SU-DHL-6 (cell line): ENCODE results near the gene COPS3.

ENCODE experiments used
- H2AFZ ChIP-seq: fragments of 200-600 bp; sonication (generic); 2 replicates; pipeline ENCODE4 v1.6.1; 2014; ENCODE audit warnings: low read depth, mild to moderate bottlenecking, moderate library complexity, mixed read lengths, antibody characterized with exemption, low read length; ENCODE audit not compliant: severe bottlenecking
- H3F3A ChIP-seq: fragments of 200-600 bp; shearing (Covaris generic); 2 replicates; pipeline ENCODE4 v1.6.0; 2016; ENCODE audit warnings: antibody characterized with exemption, mild to moderate bottlenecking; ENCODE audit not compliant: insufficient read depth
- H3K27ac ChIP-seq: fragments of 200-600 bp; sonication (generic); 2 replicates; pipeline ENCODE4 v1.5.1; 2016; ENCODE audit warnings: low read depth, mild to moderate bottlenecking, low read length, moderate library complexity, mixed read lengths
- H3K27me3 ChIP-seq: fragments of 200-600 bp; sonication (generic), shearing (Covaris generic); 2 replicates; pipeline ENCODE4 v1.6.0; 2014; ENCODE audit warnings: mild to moderate bottlenecking, low read length
- H3K36me3 ChIP-seq: fragments of 200-600 bp; sonication (generic); 2 replicates; pipeline ENCODE4 v1.6.1; 2014; ENCODE audit warnings: mild to moderate bottlenecking, low read length, mixed read lengths
- H3K4me2 ChIP-seq: fragments of 300-600, 200-600 bp; shearing (Covaris generic), sonication (generic); 2 replicates; pipeline ENCODE4 v1.6.0; 2014; ENCODE audit warnings: low read length, low read depth, mild to moderate bottlenecking; ENCODE audit not compliant: poor library complexity, severe bottlenecking
- H3K4me3 ChIP-seq: fragments of 200-600 bp; sonication (generic); 2 replicates; pipeline ENCODE4 v1.5.1; 2014; ENCODE audit warnings: antibody characterized with exemption, low read length, mild to moderate bottlenecking, mixed read lengths; ENCODE audit not compliant: insufficient read depth, poor library complexity, severe bottlenecking
- H3K79me2 ChIP-seq: fragments of 200-600 bp; sonication (generic); 2 replicates; pipeline ENCODE4 v1.6.1; 2014; ENCODE audit warnings: mild to moderate bottlenecking, low read length, moderate library complexity; ENCODE audit not compliant: insufficient read depth
- H3K9ac ChIP-seq: fragments of 200-600 bp; sonication (generic); 2 replicates; pipeline ENCODE4 v1.7.0; 2014; ENCODE audit warnings: mild to moderate bottlenecking, low read length
- H3K9me2 ChIP-seq: fragments of 200-600 bp; sonication (generic); replicated peaks from 2 replicates; pipeline ENCODE4 v1.6.1; 2014; ENCODE audit warnings: low read length; ENCODE audit not compliant: insufficient read depth
- H3K9me3 ChIP-seq: fragments of 200-600 bp; sonication (generic); 2 replicates; pipeline ENCODE4 v1.6.1; 2014; ENCODE audit warnings: low read length, mixed read lengths; ENCODE audit not compliant: insufficient read depth
- H4K20me1 ChIP-seq: fragments of 200-600 bp; sonication (generic); 2 replicates; pipeline ENCODE4 v1.6.1; 2014; ENCODE audit warnings: low read depth, mild to moderate bottlenecking, antibody characterized with exemption, low read length, moderate library complexity, mixed read lengths
- EZH2phosphoT487 ChIP-seq: fragments of 200-600 bp; sonication (generic), shearing (Covaris generic); conservative IDR thresholded peaks from 2 replicates; pipeline ENCODE4 v1.6.1; 2018; ENCODE audit warnings: mild to moderate bottlenecking, antibody characterized with exemption, low read length, moderate library complexity, mixed read lengths
- TF ChIP-seq, protein P1 (sequence below): fragments of 200-600 bp; sonication (generic); IDR thresholded peaks from one replicate; pipeline ENCODE4 v1.5.1; 2017; ENCODE audit warnings: antibody characterized with exemption, mild to moderate bottlenecking, low read length, moderate library complexity; ENCODE audit not compliant: insufficient read depth, poor library complexity, severe bottlenecking

The COPS3 gene

DNA sequence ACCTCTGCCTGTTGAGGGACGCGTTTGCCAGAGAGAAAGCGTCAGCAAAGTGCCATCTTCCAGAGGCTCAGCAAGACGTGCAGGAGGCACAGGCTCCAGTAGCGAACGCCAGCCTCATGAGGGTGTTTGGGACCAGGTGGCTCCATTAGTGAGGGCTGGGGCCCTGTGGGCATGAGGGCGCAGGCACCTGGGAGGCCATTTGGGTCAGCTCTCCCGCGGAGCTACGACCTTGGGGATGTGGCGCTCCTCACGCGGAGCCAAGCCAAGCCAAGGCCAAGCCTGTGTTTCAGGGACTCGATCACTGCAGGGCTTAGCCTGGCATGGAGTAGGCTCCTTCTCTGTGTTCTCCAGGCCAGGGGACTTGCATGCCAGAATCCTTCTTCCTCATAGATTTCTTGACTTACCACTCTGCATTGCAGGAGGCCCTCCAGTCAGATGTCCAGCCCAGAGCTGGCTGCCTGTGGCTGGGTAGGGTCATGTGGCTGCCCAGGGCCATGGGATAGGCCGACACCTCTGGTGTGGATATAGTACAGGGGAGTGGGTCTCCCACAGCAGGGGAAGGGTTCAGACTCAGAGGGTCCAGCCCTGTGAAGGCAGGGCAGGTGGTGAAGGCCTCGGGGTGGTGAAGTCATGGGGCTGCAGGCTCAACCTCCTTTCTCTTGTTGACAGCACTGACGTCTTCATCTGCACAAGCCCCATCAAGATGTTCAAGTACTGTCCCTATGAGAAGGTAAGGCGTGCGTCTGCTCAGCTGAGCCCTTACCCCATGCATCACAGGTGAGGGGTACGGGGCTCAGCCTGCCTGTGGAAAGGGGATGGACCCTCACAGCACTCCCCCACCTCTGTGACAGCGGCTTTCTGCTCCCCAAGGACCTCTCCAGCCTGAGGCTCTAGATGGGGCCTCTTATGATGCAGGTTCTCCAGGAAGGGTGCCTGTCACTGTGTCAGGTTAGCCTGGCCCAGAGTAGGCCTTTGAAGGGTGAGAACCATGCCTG lies 41.8 kb upstream of the COPS3 start:
- H3F3A ChIP-seq = no peaks in the 10 kb centered on the region

DNA sequence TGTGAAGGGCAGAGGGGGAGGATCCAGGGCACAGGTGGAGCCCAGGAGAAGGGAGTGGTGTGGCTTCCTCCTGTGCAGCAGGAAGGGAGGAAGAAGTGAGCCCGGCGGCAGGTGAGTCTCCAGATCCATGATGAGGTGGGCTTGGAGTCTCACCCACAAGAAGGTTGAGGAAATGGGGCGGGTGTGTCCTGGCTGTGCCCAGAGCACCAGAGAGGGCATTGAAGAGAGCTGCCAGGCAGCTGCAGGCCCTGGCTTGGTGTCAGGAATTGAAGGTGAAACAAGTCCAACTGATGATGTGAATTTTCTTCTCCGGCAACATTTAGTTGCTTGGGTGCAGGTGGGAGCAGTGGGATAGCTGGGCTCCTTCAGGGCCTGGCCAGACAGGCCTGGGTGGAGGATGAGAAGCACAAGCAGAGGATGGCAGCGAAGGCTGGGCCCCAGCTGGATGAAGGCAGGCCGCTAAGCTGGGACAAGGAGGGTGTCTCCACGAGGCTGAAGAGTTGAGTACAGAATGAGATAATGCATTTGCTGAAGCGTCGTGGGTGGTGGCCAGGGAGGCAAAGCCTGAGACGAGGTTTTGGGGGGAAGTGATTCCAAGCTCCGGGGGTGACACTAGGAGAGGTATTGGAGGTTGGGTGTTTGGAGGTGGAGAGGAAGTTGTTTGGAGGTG lies 40.4 kb upstream of the COPS3 start:
- Histone ChIP-seq H3K9ac (no peak overlapping the region), H3K27me3 (no peaks in the 10 kb centered on the region), H3K79me2 (no peaks in the 10 kb centered on the region), H3K4me3 (no peak overlapping the region), H4K20me1 (no peaks in the 10 kb centered on the region), H3K9me3 (no peaks in the 10 kb centered on the region), H3K27ac (no peak overlapping the region), H3K36me3 (no peaks in the 10 kb centered on the region), H3K4me2 (no peak overlapping the region), H2AFZ (no peak overlapping the region), H3F3A (no peaks in the 10 kb centered on the region), H3K9me2 (no peaks in the 10 kb centered on the region)
- TF ChIP-seq, protein P1, sequence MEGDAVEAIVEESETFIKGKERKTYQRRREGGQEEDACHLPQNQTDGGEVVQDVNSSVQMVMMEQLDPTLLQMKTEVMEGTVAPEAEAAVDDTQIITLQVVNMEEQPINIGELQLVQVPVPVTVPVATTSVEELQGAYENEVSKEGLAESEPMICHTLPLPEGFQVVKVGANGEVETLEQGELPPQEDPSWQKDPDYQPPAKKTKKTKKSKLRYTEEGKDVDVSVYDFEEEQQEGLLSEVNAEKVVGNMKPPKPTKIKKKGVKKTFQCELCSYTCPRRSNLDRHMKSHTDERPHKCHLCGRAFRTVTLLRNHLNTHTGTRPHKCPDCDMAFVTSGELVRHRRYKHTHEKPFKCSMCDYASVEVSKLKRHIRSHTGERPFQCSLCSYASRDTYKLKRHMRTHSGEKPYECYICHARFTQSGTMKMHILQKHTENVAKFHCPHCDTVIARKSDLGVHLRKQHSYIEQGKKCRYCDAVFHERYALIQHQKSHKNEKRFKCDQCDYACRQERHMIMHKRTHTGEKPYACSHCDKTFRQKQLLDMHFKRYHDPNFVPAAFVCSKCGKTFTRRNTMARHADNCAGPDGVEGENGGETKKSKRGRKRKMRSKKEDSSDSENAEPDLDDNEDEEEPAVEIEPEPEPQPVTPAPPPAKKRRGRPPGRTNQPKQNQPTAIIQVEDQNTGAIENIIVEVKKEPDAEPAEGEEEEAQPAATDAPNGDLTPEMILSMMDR = no peak
- TF ChIP-seq EZH2phosphoT487 = no peak

More for the DNA sequence above, 41.8 kb upstream of the COPS3 start:
- Histone ChIP-seq H3K4me3 (no peak overlapping the region), H3K36me3 (no peaks in the 10 kb centered on the region), H3K9me3 (no peaks in the 10 kb centered on the region), H3K27ac (no peak overlapping the region), H2AFZ (no peak overlapping the region), H3K9me2 (no peaks in the 10 kb centered on the region), H4K20me1 (no peaks in the 10 kb centered on the region), H3K27me3 (no peaks in the 10 kb centered on the region), H3K79me2 (no peaks in the 10 kb centered on the region), H3K4me2 (no peak overlapping the region), H3K9ac (no peak overlapping the region)
- TF ChIP-seq EZH2phosphoT487 = no peak
- TF ChIP-seq, protein P1 = no peak

DNA sequence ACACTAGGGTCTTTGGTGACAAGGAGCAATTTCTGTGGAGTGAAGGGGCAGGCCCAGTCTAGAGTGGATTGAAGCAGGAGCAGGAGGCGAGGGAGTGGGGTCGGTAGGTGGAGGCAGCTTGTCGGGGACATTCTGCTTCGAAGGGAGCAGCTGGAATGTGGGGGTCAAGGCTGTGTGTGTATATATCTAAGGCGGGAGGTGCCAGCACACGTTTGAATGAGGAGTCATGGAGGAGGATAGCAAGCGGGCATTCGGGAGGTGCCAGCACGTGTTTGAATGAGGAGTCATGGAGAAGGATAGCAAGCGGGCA lies 39.8 kb upstream of the COPS3 start:
- Histone ChIP-seq H3K9me2 (no peaks in the 10 kb centered on the region), H3K9ac (no peak overlapping the region), H4K20me1 (no peaks in the 10 kb centered on the region), H3F3A (no peaks in the 10 kb centered on the region), H3K27me3 (no peaks in the 10 kb centered on the region), H2AFZ (no peak overlapping the region), H3K9me3 (no peaks in the 10 kb centered on the region), H3K4me2 (no peak overlapping the region), H3K36me3 (no peaks in the 10 kb centered on the region), H3K27ac (no peak overlapping the region), H3K4me3 (no peak overlapping the region), H3K79me2 (no peaks in the 10 kb centered on the region)
- TF ChIP-seq, protein P1 = no peak
- no peak for TF ChIP-seq EZH2phosphoT487
